GM19351 (cell line): ENCODE measurements around the gene GPR55.

Experiments used
- ATAC-seq: cut with Tn5 transposase; IDR thresholded peaks from one replicate; pipeline ENCODE4 v1.9.1; 2021; ENCODE audit warnings: mild to moderate bottlenecking, moderate library complexity; ENCODE audit not compliant: unreplicated experiment

The GPR55 gene

GRCh38 chr2:230885463-230886130, 39.4 kb downstream of the GPR55 start:
- ATAC-seq, result no peak

GRCh38 chr2:230881840-230882239, 43.2 kb downstream of the GPR55 start:
- ATAC-seq, result no peak

DNA sequence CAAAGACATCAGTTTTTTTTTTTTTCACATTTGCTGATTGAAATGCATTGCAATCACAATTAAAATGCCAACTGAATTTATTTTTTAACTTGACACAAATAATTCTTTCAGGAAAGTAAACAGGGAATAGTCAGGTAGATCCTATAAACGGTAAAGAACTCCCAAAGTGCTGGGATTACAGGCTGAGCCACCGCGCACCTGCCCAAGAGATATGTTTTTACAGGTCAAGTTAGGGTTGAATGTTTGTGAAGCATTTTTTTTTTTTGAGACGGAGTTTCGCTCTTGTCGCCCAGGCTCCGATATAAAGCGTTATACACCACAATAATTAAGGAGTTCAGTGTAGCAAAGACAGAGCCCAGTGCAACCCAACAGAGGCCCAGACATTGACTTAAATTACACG, 45.2 kb downstream of the GPR55 start:
- ATAC-seq, result no peak

GRCh38 chr2:230879271-230879882, 45.7 kb downstream of the GPR55 start:
- ATAC-seq, result no peak

GRCh38 chr2:230878599-230879188, 46.3 kb downstream of the GPR55 start:
- ATAC-seq, result no peak

DNA sequence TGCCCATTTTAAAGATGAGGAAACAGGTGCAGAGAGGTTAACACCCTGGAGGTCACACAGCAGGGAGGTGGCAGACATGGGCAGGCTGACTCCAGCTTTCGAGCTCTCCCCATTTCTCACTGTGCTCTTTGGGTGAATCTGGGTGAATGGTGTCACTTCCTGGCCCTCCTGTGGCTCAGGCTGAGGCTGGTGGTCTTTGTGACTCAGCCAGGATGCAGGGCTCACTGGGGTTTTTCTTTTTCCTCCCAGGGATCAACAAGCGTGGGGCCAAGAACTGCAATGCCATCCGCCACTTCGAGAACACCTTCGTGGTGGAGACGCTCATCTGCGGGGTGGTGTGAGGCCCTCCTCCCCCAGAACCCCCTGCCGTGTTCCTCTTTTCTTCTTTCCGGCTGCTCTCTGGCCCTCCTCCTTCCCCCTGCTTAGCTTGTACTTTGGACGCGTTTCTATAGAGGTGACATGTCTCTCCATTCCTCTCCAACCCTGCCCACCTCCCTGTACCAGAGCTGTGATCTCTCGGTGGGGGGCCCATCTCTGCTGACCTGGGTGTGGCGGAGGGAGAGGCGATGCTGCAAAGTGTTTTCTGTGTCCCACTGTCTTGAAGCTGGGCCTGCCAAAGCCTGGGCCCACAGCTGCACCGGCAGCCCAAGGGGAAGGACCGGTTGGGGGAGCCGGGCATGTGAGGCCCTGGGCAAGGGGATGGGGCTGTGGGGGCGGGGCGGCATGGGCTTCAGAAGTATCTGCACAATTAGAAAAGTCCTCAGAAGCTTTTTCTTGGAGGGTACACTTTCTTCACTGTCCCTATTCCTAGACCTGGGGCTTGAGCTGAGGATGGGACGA, 47.1 kb downstream of the GPR55 start:
- ATAC-seq, result no peak

- no peak for ATAC-seq
Measured at GRCh38 chr2:230877116-230877758, 47.8 kb downstream of the GPR55 start.

- ATAC-seq, result no peak
Measured at GRCh38 chr2:230875347-230876315, 49.4 kb downstream of the GPR55 start.

GRCh38 chr2:230874876-230875275, 50.2 kb downstream of the GPR55 start:
- ATAC-seq, result no peak

GRCh38 chr2:230874456-230874855, 50.6 kb downstream of the GPR55 start:
- no peak for ATAC-seq

DNA sequence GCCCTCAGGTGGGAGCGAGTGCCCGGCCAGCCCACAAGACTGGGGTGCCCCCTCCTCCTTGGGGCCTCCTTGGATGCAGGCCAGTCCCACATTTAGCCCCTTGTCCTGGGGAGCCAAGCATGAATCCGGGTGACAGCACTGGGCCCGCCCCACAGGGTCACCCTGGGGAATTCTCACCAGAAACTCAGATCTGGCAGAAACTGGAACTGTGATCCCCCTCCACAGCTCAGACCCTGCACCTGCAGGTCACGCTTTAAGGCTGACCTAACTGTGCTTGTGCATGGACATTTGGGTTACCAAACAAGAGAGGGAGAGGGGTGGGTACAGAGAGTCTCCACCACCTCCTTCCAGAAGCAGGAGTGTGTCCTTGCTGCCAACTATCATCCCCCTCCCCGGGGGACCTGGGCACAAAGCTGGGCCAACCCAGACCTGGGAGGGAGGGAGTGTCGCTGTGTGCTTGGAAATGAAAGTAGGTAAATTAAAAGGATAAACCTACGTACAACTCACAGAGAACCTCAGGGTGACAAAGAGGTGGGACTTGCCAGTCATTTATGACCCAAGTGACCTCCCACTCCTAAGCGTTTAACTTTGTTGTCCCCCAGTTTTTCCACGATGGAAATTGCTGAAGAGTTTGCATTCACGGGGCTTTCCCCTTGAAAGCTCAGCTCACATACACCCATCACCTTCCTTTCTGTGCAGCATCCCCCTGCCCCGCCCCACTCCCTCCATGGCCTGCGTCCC, 51.2 kb downstream of the GPR55 start:
- ATAC-seq, result peak; percentile 73

DNA sequence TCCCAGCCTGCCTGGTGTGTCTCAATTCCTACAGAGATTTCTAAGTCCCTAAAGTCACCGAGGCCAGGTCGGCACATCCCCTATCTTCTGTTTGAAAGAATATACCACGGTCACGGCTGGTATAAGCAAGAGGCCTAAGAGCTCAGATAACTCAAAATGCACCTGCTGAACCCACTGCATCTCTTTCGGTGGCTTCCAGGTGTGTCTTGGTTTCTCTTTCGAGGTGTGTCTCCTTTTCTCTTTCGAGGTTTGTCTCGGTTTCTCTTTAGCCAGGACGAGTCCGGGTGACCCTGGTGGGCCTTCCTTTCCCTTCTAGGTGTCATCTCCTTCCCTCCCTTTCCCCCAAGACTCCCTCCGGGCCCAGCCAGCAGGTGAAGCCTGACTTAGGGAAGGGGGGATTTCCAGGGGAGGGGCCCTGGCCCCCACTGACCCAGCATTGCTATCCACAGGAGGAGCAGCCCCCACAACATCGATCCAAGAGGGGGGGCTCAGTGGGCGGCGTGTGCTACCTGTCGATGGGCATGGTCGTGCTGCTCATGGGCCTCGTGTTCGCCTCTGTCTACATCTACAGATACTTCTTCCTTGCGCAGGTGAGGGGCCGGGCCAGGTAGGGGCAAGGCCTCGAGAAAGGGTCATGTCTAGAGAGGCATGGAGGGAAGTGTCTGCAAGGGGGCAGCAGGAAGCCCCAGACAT, 51.9 kb downstream of the GPR55 start:
- peak; percentile 74 for ATAC-seq

DNA sequence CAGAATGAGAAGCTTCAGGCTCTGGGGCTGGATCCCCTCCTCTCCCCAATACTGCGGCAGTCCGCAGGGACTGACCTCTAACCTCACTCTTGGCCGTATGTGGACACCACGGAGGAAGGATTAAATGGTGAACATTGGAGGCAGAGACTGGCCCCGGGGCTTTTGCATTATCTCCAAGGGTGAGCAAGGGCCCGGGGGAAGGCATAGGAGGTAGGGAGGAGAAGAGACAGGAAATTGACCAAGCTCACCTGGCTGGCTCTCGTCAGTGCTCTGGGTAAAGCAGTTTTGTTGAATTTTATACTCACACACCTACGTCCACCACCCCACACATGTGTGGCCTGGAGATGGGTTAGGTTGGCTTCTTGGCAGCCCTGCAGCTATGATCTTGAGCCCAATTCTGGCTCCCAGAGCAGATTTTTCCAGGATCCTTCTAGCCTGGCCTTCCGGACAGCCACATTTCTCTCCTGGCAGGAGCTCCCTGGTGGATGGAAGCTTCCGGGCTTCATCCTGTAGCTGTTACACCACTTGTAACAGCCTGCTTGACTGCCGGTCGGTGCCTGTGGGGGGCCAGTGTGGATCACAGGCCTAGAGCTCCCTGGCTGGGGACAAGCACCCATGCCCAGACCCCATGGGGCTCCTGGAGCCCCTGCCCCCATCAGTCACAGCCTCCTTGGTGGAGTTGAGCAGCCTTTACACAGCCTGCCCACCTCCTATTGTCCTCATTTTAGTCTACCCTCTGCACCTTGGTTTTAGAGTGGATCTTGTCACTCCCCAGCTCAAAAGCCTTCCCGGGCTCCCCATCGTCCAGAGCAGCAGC, 52.7 kb downstream of the GPR55 start:
- ATAC-seq, result peak; percentile 2

GRCh38 chr2:230871361-230872150, 53.5 kb downstream of the GPR55 start:
- ATAC-seq, result no peak

DNA sequence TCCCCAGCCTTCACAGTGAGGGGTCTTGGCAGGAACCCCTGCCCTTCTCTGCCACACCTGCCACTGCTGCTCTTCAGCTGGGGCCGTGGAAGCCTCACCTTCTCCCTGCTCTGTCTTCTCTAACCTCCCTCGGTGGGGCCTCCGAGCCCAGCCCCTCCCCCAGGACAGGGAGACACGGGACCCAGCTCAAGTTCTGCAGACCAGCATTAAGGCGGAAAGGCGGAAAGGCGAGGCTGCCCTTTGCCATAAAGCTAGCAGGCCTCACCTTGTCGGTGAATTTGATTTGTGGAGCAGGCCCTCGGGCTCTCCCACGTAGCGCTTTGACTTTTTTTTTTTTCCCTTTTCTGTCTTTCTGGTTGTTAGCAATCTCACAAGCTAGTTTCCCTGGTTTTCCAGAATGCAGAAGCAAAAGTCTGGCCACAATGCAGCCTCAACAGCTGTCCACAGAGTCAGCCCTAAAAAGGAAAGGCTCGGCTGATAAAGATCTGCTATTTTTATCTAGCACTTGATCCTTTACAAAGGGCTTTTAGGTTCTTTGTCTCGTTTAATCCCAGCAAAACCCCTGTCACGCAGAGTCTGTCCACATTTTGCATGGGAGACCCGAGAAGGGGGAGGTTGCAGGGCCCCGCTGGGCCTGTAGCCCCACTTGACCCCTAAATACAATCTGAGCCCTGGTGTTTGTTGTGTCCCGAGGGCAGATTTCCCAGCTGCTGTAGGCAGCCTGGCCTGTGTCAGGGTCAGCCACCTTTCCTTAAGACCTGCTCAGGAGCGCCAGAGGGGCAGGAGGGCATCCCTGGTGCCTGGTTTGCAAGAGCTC, 54.3 kb downstream of the GPR55 start:
- ATAC-seq, result no peak

- no peak for ATAC-seq
Measured at GRCh38 chr2:230869914-230870543, 55.0 kb downstream of the GPR55 start.
